Trophoblast cell (in vitro differentiated cells and primary cell): ENCODE results near the gene WDR11.

Experiments
- DNase-seq, 2 donors: peaks; one replicate each; pipeline ENCODE4 v3.0.0-alpha.2; 2016
- H2AFZ ChIP-seq: 2 replicates; pipeline ENCODE4 v1.6.1; 2013; ENCODE audit warnings: low read length, moderate library complexity, mild to moderate bottlenecking; ENCODE audit not compliant: insufficient read depth, poor library complexity
- H2AK5ac ChIP-seq: 2 replicates; pipeline ENCODE4 v1.6.1; 2013; ENCODE audit warnings: mild to moderate bottlenecking, low read length
- H2BK120ac ChIP-seq: 2 replicates; pipeline ENCODE4 v1.6.1; 2013; ENCODE audit warnings: low read length, mild to moderate bottlenecking, moderate library complexity; ENCODE audit not compliant: insufficient read depth, poor library complexity
- H2BK12ac ChIP-seq: 2 replicates; pipeline ENCODE4 v1.6.1; 2013; ENCODE audit warnings: mild to moderate bottlenecking, low read length, moderate library complexity
- H2BK5ac ChIP-seq: 2 replicates; pipeline ENCODE4 v1.6.1; 2013; ENCODE audit warnings: low read length, low read depth, moderate library complexity, mild to moderate bottlenecking; ENCODE audit not compliant: poor library complexity
- H3K14ac ChIP-seq: 2 replicates; pipeline ENCODE4 v1.6.1; 2013; ENCODE audit warnings: mild to moderate bottlenecking, low read length
- H3K18ac ChIP-seq: 2 replicates; pipeline ENCODE4 v1.6.1; 2013; ENCODE audit warnings: mild to moderate bottlenecking, low read length
- H3K23ac ChIP-seq: 2 replicates; pipeline ENCODE4 v1.6.1; 2013; ENCODE audit warnings: low read length
- H3K27ac ChIP-seq: 2 replicates; pipeline ENCODE4 v1.5.1; 2013; ENCODE audit warnings: low read depth, mild to moderate bottlenecking, inconsistent platforms, low read length, moderate library complexity
- H3K27me3 ChIP-seq: 2 replicates; pipeline ENCODE4 v1.6.1; 2013; ENCODE audit warnings: inconsistent platforms, mild to moderate bottlenecking, low read length, moderate library complexity; ENCODE audit not compliant: insufficient read depth
- H3K36me3 ChIP-seq, 2 experiments: 1 replicate in 1 of 2; 2 replicates in 1 of 2; pipeline ENCODE4 v1.6.1; 2013; ENCODE audit warnings: low read length in 2 of 2, mild to moderate bottlenecking in 2 of 2, moderate library complexity in 1 of 2; ENCODE audit not compliant: insufficient read depth in 2 of 2, control insufficient read depth in 1 of 2
- H3K4ac ChIP-seq: 2 replicates; pipeline ENCODE4 v1.6.1; 2013; ENCODE audit warnings: low read depth, mild to moderate bottlenecking, low read length, moderate library complexity
- H3K4me1 ChIP-seq, 2 experiments: 1 replicate in 1 of 2; 2 replicates in 1 of 2; pipeline ENCODE4 v1.6.1; 2013; ENCODE audit warnings: low read length in 2 of 2, mild to moderate bottlenecking in 2 of 2, moderate library complexity in 1 of 2; ENCODE audit not compliant: insufficient read depth in 2 of 2, control insufficient read depth in 1 of 2
- H3K4me2 ChIP-seq: 2 replicates; pipeline ENCODE4 v1.6.1; 2013; ENCODE audit warnings: inconsistent platforms, mild to moderate bottlenecking, low read length, moderate library complexity
- H3K4me3 ChIP-seq: 2 replicates; pipeline ENCODE4 v1.5.1; 2013; ENCODE audit warnings: mild to moderate bottlenecking, low read depth, low read length, inconsistent platforms
- H3K79me1 ChIP-seq: one replicate; pipeline ENCODE4 v1.6.1; 2013; ENCODE audit warnings: low read length
- H3K79me2 ChIP-seq: 2 replicates; pipeline ENCODE4 v1.6.1; 2013; ENCODE audit warnings: low read length, mild to moderate bottlenecking; ENCODE audit not compliant: control insufficient read depth, insufficient read depth, poor library complexity
- H3K9ac ChIP-seq: 2 replicates; pipeline ENCODE4 v1.6.1; 2013; ENCODE audit warnings: mild to moderate bottlenecking, low read length
- H3K9me3 ChIP-seq: 2 replicates; pipeline ENCODE4 v1.6.1; 2013; ENCODE audit warnings: low read depth, mild to moderate bottlenecking, control low read depth, inconsistent platforms, low read length; ENCODE audit not compliant: insufficient read depth
- H4K12ac ChIP-seq: 2 replicates; pipeline ENCODE4 v1.6.1; 2013; ENCODE audit warnings: low read depth, mild to moderate bottlenecking, low read length, moderate library complexity
- H4K8ac ChIP-seq: 2 replicates; pipeline ENCODE4 v1.6.1; 2013; ENCODE audit warnings: low read depth, mild to moderate bottlenecking, low read length, moderate library complexity
- H4K91ac ChIP-seq: one replicate; pipeline ENCODE4 v1.6.1; 2013; ENCODE audit warnings: low read depth, mild to moderate bottlenecking, low read length, moderate library complexity
- WGBS: extraction: QIAGEN DNeasy Blood & Tissue Kit; methylation state at CpG from one replicate; pipeline ENCODE4 v1.1.7; 2013; ENCODE audit warnings: missing lambda C conversion rate; ENCODE audit not compliant: insufficient read length, insufficient coverage; ENCODE audit errors: extremely low coverage; 5-methylcytosine and 5-hydroxymethylcytosine counted together

Gene WDR11

GRCh38 chr10:120835603-120836002 is 15.6 kb upstream of the WDR11 start:
- Histone ChIP-seq H3K27ac (no peak overlapping the region), H3K14ac (no peak overlapping the region), H3K4me1 (no peaks in the 10 kb centered on the region), H3K23ac (no peak overlapping the region), H3K18ac (no peak overlapping the region), H3K36me3 (no peaks in the 10 kb centered on the region), H3K9ac (no peak overlapping the region), H4K12ac (no peak overlapping the region), H2BK120ac (no peak overlapping the region), H3K27me3 (no peaks in the 10 kb centered on the region), H2BK5ac (no peak overlapping the region), H3K4me2 (no peak overlapping the region), H2AFZ (no peak overlapping the region), H3K9me3 (no peaks in the 10 kb centered on the region), H3K4ac (no peak overlapping the region), H4K8ac (no peak overlapping the region), H4K91ac (no peak overlapping the region), H3K4me3 (no peak overlapping the region), H2AK5ac (no peak overlapping the region), H3K79me1 (no peaks in the 10 kb centered on the region), H2BK12ac (no peak overlapping the region), H3K79me2 (no peaks in the 10 kb centered on the region)
- DNase-seq = no peak
- WGBS = no CpG with 5 or more reads among the region's 2 CpGs

GRCh38 chr10:120838941-120839340 is 12.2 kb upstream of the WDR11 start:
- WGBS = no CpG with 5 or more reads among the region's 3 CpGs
- DNase-seq = no peak
- Histone ChIP-seq H2AFZ (no peak overlapping the region), H3K9ac (no peak overlapping the region), H3K23ac (no peak overlapping the region), H3K27ac (no peak overlapping the region), H2AK5ac (no peak overlapping the region), H3K4me1 (no peaks in the 10 kb centered on the region), H3K4ac (no peak overlapping the region), H3K79me2 (no peaks in the 10 kb centered on the region), H4K8ac (no peak overlapping the region), H4K91ac (no peak overlapping the region), H2BK120ac (no peak overlapping the region), H3K27me3 (no peaks in the 10 kb centered on the region), H3K9me3 (no peaks in the 10 kb centered on the region), H3K14ac (no peak overlapping the region), H2BK12ac (no peak overlapping the region), H4K12ac (no peak overlapping the region), H3K18ac (no peak overlapping the region), H3K4me3 (no peak overlapping the region), H3K36me3 (no peaks in the 10 kb centered on the region), H3K4me2 (no peak overlapping the region), H2BK5ac (no peak overlapping the region), H3K79me1 (no peaks in the 10 kb centered on the region)

GRCh38 chr10:120841522-120842189 is 9.5 kb upstream of the WDR11 start:
- Histone ChIP-seq H3K23ac (no peak overlapping the region), H3K4me1 (no peaks in the 10 kb centered on the region), H3K79me1 (no peaks in the 10 kb centered on the region), H3K18ac (no peak overlapping the region), H2AK5ac (no peak overlapping the region), H3K4me2 (no peak overlapping the region), H3K79me2 (no peaks in the 10 kb centered on the region), H3K14ac (no peak overlapping the region), H4K91ac (no peak overlapping the region), H4K8ac (no peak overlapping the region), H3K36me3 (no peaks in the 10 kb centered on the region), H2BK120ac (no peak overlapping the region), H2AFZ (no peak overlapping the region), H2BK12ac (no peak overlapping the region), H3K9ac (no peak overlapping the region), H4K12ac (no peak overlapping the region), H3K27me3 (no peaks in the 10 kb centered on the region), H2BK5ac (no peak overlapping the region), H3K27ac (no peak overlapping the region), H3K9me3 (no peaks in the 10 kb centered on the region), H3K4ac (no peak overlapping the region), H3K4me3 (no peak overlapping the region)
- WGBS = no CpG with 5 or more reads among the region's 1 CpG
- no peak for DNase-seq

GRCh38 chr10:120854388-120854787 is 3.2 kb downstream of the WDR11 start:
- Histone ChIP-seq H3K23ac (no peak overlapping the region), H3K9me3 (no peaks in the 10 kb centered on the region), H2BK12ac (no peak overlapping the region), H3K4me3 (no peak overlapping the region), H2BK120ac (no peak overlapping the region), H4K12ac (no peak overlapping the region), H3K4me1 (peaks cover 0 to 2% of the 10 kb centered on the region in 2 experiments), H3K27me3 (no peaks in the 10 kb centered on the region), H3K9ac (no peak overlapping the region), H3K27ac (no peak overlapping the region), H3K36me3 (peaks cover 2 to 3% of the 10 kb centered on the region in 2 experiments), H3K4ac (no peak overlapping the region), H2AFZ (no peak overlapping the region), H3K14ac (no peak overlapping the region), H3K79me1 (peaks cover 4% of the 10 kb centered on the region), H4K91ac (no peak overlapping the region), H4K8ac (no peak overlapping the region), H3K4me2 (no peak overlapping the region), H3K18ac (no peak overlapping the region), H3K79me2 (peaks cover 2% of the 10 kb centered on the region), H2AK5ac (no peak overlapping the region), H2BK5ac (no peak overlapping the region)
- no CpG with 5 or more reads among the region's 2 CpGs for WGBS
- DNase-seq = no peak
